ENCODE results near the gene GYPC.

GYPC gene

GRCh38 chr2:126642031-126642430 lies 13.9 kb upstream of the GYPC start:
- H3K9me3 ChIP-seq (ENCODE audit: insufficient read depth, low read length) = peaks cover 11% of the 10 kb centered on the region; the same call in 1 of the 2 replicates
- H3K36me3 ChIP-seq (replicated peaks; ENCODE audit: low read depth, low read length) = peaks cover 4% of the 10 kb centered on the region
- no peak overlapping the region for H2AFZ ChIP-seq (ENCODE audit: low read depth, low read length)
- H3K4me2 ChIP-seq (ENCODE audit: low read length) = no peak overlapping the region
- H3K27ac ChIP-seq (ENCODE audit: low read length) = no peak overlapping the region
- peaks cover 19% of the 10 kb centered on the region for H3K4me1 ChIP-seq (ENCODE audit: low read length)
- H3K79me2 ChIP-seq (ENCODE audit: low read length) = no peaks in the 10 kb centered on the region
- H4K20me1 ChIP-seq (ENCODE audit: insufficient read depth, low read length) = no peaks in the 10 kb centered on the region
- TF ChIP-seq EZH2phosphoT487 (IDR thresholded peaks at IDR 0.05; ENCODE audit: low read depth) = no peak
- no peak for TF ChIP-seq CTCF (IDR thresholded peaks at IDR 0.05; ENCODE audit: low read depth, low read length)
- no peak overlapping the region for H3K4me3 ChIP-seq (ENCODE audit: low read length)
- no peaks in the 10 kb centered on the region for H3K27me3 ChIP-seq (ENCODE audit: low read depth, low read length)
- H3K9ac ChIP-seq (ENCODE audit: low read length) = no peak overlapping the region

GRCh38 chr2:126643431-126643830 lies 12.5 kb upstream of the GYPC start:
- no peak overlapping the region for H3K9ac ChIP-seq (ENCODE audit: low read length)
- H3K4me2 ChIP-seq (ENCODE audit: low read length) = no peak overlapping the region
- TF ChIP-seq CTCF (IDR thresholded peaks at IDR 0.05; ENCODE audit: low read depth, low read length) (no peak), EZH2phosphoT487 (IDR thresholded peaks at IDR 0.05; ENCODE audit: low read depth) (no peak)
- H3K27me3 ChIP-seq (ENCODE audit: low read depth, low read length) = no peaks in the 10 kb centered on the region
- H2AFZ ChIP-seq (ENCODE audit: low read depth, low read length) = no peak overlapping the region
- H3K36me3 ChIP-seq (replicated peaks; ENCODE audit: low read depth, low read length) = peaks cover 4% of the 10 kb centered on the region
- peaks cover 11% of the 10 kb centered on the region; the same call in 1 of the 2 replicates for H3K9me3 ChIP-seq (ENCODE audit: insufficient read depth, low read length)
- no peak overlapping the region for H3K4me3 ChIP-seq (ENCODE audit: low read length)
- no peaks in the 10 kb centered on the region for H3K79me2 ChIP-seq (ENCODE audit: low read length)
- H3K27ac ChIP-seq (ENCODE audit: low read length) = no peak overlapping the region
- H3K4me1 ChIP-seq (ENCODE audit: low read length) = peaks cover 19% of the 10 kb centered on the region
- no peaks in the 10 kb centered on the region for H4K20me1 ChIP-seq (ENCODE audit: insufficient read depth, low read length)

GRCh38 chr2:126643972-126644371 lies 12.0 kb upstream of the GYPC start:
- H3K9me3 ChIP-seq (ENCODE audit: insufficient read depth, low read length) = peaks cover 11% of the 10 kb centered on the region; the same call in 1 of the 2 replicates
- no peaks in the 10 kb centered on the region for H3K79me2 ChIP-seq (ENCODE audit: low read length)
- H3K27me3 ChIP-seq (ENCODE audit: low read depth, low read length) = no peaks in the 10 kb centered on the region
- peak overlapping the region; percentile 85 for H3K27ac ChIP-seq (ENCODE audit: low read length)
- H4K20me1 ChIP-seq (ENCODE audit: insufficient read depth, low read length) = no peaks in the 10 kb centered on the region
- no peak overlapping the region for H2AFZ ChIP-seq (ENCODE audit: low read depth, low read length)
- no peak overlapping the region; the same call in 1 of the 2 replicates for H3K9ac ChIP-seq (ENCODE audit: low read length)
- H3K4me2 ChIP-seq (ENCODE audit: low read length) = no peak overlapping the region; the same call in 1 of the 2 replicates
- H3K4me3 ChIP-seq (ENCODE audit: low read length) = no peak overlapping the region
- H3K36me3 ChIP-seq (replicated peaks; ENCODE audit: low read depth, low read length) = peaks cover 4% of the 10 kb centered on the region
- no peak for TF ChIP-seq EZH2phosphoT487 (IDR thresholded peaks at IDR 0.05; ENCODE audit: low read depth)
- no peak for TF ChIP-seq CTCF (IDR thresholded peaks at IDR 0.05; ENCODE audit: low read depth, low read length)
- peaks cover 19% of the 10 kb centered on the region for H3K4me1 ChIP-seq (ENCODE audit: low read length)

GRCh38 chr2:126644630-126645191 lies 11.2 kb upstream of the GYPC start:
- peak overlapping the region; percentile 47 for H3K4me2 ChIP-seq (ENCODE audit: low read length)
- H3K4me1 ChIP-seq (ENCODE audit: low read length) = peaks cover 19% of the 10 kb centered on the region
- 0 out of 2 replicates have a peak overlapping the region, but pooled peaks have one; percentile 11 for H3K4me3 ChIP-seq (ENCODE audit: low read length)
- H3K9me3 ChIP-seq (ENCODE audit: insufficient read depth, low read length) = peaks cover 11% of the 10 kb centered on the region; the same call in 1 of the 2 replicates
- H3K79me2 ChIP-seq (ENCODE audit: low read length) = no peaks in the 10 kb centered on the region
- peak overlapping the region; percentile 85 for H3K27ac ChIP-seq (ENCODE audit: low read length)
- no peak for TF ChIP-seq CTCF (IDR thresholded peaks at IDR 0.05; ENCODE audit: low read depth, low read length)
- TF ChIP-seq EZH2phosphoT487 (IDR thresholded peaks at IDR 0.05; ENCODE audit: low read depth) = no peak
- peaks cover 4% of the 10 kb centered on the region for H3K36me3 ChIP-seq (replicated peaks; ENCODE audit: low read depth, low read length)
- H4K20me1 ChIP-seq (ENCODE audit: insufficient read depth, low read length) = no peaks in the 10 kb centered on the region
- peak overlapping the region; percentile 71; the same call in 1 of the 2 replicates for H2AFZ ChIP-seq (ENCODE audit: low read depth, low read length)
- H3K27me3 ChIP-seq (ENCODE audit: low read depth, low read length) = no peaks in the 10 kb centered on the region
- peak overlapping the region; percentile 26; the same call in 1 of the 2 replicates for H3K9ac ChIP-seq (ENCODE audit: low read length)
